GM12873 (cell line): ENCODE results near the gene PSTPIP2.

ENCODE experiments used
- CTCF ChIP-seq: IDR thresholded peaks from 2 replicates; pipeline ENCODE4 v1.5.1; 2012; ENCODE audit warnings: low read depth, mild to moderate bottlenecking, moderate library complexity, low read length, control low read depth; ENCODE audit not compliant: insufficient read depth; ENCODE audit errors: missing control alignments

The PSTPIP2 gene

GRCh38 chr18:46067438-46068007 is 4.5 kb downstream of the PSTPIP2 start:
- no peak for TF ChIP-seq CTCF

DNA sequence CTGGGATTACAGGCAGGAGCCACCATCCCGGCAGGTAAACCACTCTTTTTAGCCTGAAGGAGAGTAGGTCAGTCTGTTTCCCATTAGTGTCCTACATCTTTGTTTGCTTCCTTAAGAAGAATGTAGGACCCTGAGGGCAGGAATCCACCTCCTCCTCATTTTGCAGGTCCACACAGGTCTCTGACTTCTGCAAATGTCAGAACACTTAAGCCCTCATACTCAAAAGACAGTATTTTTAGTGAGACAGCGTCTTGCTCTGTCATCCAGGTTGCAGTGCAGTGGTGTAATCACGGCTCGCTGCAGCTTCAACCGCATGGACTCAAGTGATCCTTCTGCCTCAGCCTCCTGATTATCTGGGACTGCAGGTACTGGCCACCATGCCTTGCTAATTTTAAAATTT is 9.3 kb downstream of the PSTPIP2 start:
- TF ChIP-seq CTCF = no peak

DNA sequence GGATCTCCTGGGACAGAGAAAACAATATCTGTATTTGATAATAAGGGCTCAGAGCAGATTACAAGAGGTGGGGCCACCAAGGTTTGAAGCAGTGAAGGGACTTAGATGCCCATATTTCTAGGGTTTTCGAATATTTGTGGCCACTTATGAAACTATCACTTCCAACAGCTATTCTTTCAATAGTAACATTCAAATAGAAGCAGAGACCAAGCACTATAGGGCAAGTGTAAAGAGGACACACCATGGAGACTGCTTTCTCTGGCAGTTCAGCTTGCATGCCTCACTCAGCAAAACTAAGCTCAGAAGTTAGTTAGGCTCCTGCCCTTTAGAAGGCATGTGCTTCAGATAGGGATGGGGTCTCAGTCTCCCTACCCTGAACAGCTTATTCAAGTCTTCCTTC is 10.3 kb downstream of the PSTPIP2 start:
- TF ChIP-seq CTCF = no peak

GRCh38 chr18:46061387-46061786 is 10.7 kb downstream of the PSTPIP2 start:
- no peak for TF ChIP-seq CTCF

GRCh38 chr18:46060359-46060841 is 11.7 kb downstream of the PSTPIP2 start:
- TF ChIP-seq CTCF = no peak

GRCh38 chr18:46055838-46056230 is 16.2 kb downstream of the PSTPIP2 start:
- TF ChIP-seq CTCF = no peak

GRCh38 chr18:46054956-46055837 is 16.9 kb downstream of the PSTPIP2 start:
- TF ChIP-seq CTCF = no peak
